GM18505 (cell line): ENCODE measurements around the gene NPAS4.

ENCODE experiments used
- ATAC-seq: cut with Tn5 transposase; IDR thresholded peaks from one replicate; pipeline ENCODE4 v1.9.1; 2021; ENCODE audit not compliant: unreplicated experiment
- POLR2A ChIP-seq: IDR thresholded peaks from 4 replicates; pipeline ENCODE4 v1.6.1; 2011; ENCODE audit warnings: borderline replicate concordance; ENCODE audit not compliant: insufficient read depth, insufficient read length; ENCODE audit errors: extremely low read depth

NPAS4 gene

GRCh38 chr11:66472054-66472453 is 51.2 kb downstream of the NPAS4 start:
- no peak for TF ChIP-seq POLR2A
- no peak for ATAC-seq

GRCh38 chr11:66473167-66473566 is 52.3 kb downstream of the NPAS4 start:
- ATAC-seq: no peak
- no peak for TF ChIP-seq POLR2A

GRCh38 chr11:66473608-66474515 is 53.0 kb downstream of the NPAS4 start:
- no peak for TF ChIP-seq POLR2A
- no peak for ATAC-seq

GRCh38 chr11:66475349-66476172 is 54.7 kb downstream of the NPAS4 start:
- ATAC-seq: no peak
- no peak for TF ChIP-seq POLR2A
